Measurements from ENCODE around the gene MALRD1. TPM values are rescaled to one million over a fixed set of nuclear protein-coding genes. Genes with fewer than 3 reads are reported as not detected.

The MALRD1 gene
- total RNA-seq, 1 donor, result 1.7 TPM

GRCh38 chr10:19623321-19623720, 574.7 kb downstream of the MALRD1 start:
- no peak overlapping the region for H3K4me3 ChIP-seq (ENCODE audit: low read depth, low read length)
- TF ChIP-seq CTCF (IDR thresholded peaks at IDR 0.05; ENCODE audit: insufficient read depth, low read depth, low read length), result no peak
- no peak for DNase-seq (ENCODE audit: low read depth)

GRCh38 chr10:19626156-19626555, 577.6 kb downstream of the MALRD1 start:
- H3K4me3 ChIP-seq (ENCODE audit: low read depth, low read length), result no peak overlapping the region
- DNase-seq (ENCODE audit: low read depth), result no peak
- no peak for TF ChIP-seq CTCF (IDR thresholded peaks at IDR 0.05; ENCODE audit: insufficient read depth, low read depth, low read length)

- DNase-seq (ENCODE audit: low read depth), result no peak
- no peak for TF ChIP-seq CTCF (IDR thresholded peaks at IDR 0.05; ENCODE audit: insufficient read depth, low read depth, low read length)
- H3K4me3 ChIP-seq (ENCODE audit: low read depth, low read length), result no peak overlapping the region
Measured at GRCh38 chr10:19628767-19629560, 580.4 kb downstream of the MALRD1 start.

- peak; percentile 83 for DNase-seq (ENCODE audit: low read depth)
- TF ChIP-seq CTCF (IDR thresholded peaks at IDR 0.05; ENCODE audit: insufficient read depth, low read depth, low read length), result peak; percentile 42
- H3K4me3 ChIP-seq (ENCODE audit: low read depth, low read length), result no peak overlapping the region
Measured at GRCh38 chr10:19629567-19629966, 581.0 kb downstream of the MALRD1 start.

GRCh38 chr10:19634163-19634562, 585.6 kb downstream of the MALRD1 start:
- H3K4me3 ChIP-seq (ENCODE audit: low read depth, low read length), result no peak overlapping the region
- no peak for TF ChIP-seq CTCF (IDR thresholded peaks at IDR 0.05; ENCODE audit: insufficient read depth, low read depth, low read length)
- no peak for DNase-seq (ENCODE audit: low read depth)

- H3K4me3 ChIP-seq (ENCODE audit: low read depth, low read length), result peak overlapping the region; percentile 51
- peak; percentile 99 for DNase-seq (ENCODE audit: low read depth)
- no peak for TF ChIP-seq CTCF (IDR thresholded peaks at IDR 0.05; ENCODE audit: insufficient read depth, low read depth, low read length)
Measured at GRCh38 chr10:19638182-19638895, 589.7 kb downstream of the MALRD1 start.

All from fibroblast of villous mesenchyme (primary cell).